ENCODE results near the gene TMEM38A.
A peak's percentile ranks its signal among the peaks of the same experiment; 100 is the strongest.

The TMEM38A gene

GRCh38 chr19:16659832-16660708 is 869 bp upstream of the TMEM38A start, which contains the start of gene SMIM7:
SMIM7 (minus strand) TSS chr19:16660144; CDS start chr19:16660110, 34 bp downstream.
- Histone ChIP-seq H3K27ac (ENCODE audit: extremely low read depth, low read depth, low read length) (peak within 1 kb of the TSS; percentile 55; the same call in 1 of the 2 replicates), H3K9me3 (ENCODE audit: control insufficient read depth, insufficient read depth, low read depth, low read length) (no peaks in the 10 kb centered on the region), H3K4me1 (ENCODE audit: control insufficient read depth, insufficient read depth, low read length) (no peaks in the 10 kb centered on the region), H3K4me3 (ENCODE audit: low read depth, low read length) (peak within 1 kb of the TSS; percentile 99), H3K36me3 (ENCODE audit: control insufficient read depth in 2 of 2, insufficient read depth in 1 of 2, low read length in 2 of 2) (peaks cover 4 to 36% of the 10 kb centered on the region in 2 experiments; a peak in 2 of 3 replicates)
- CTCF ChIA-PET, result interaction anchor here (0.7 kb wide), 1 partner anchor 102 kb away, joined by 4 read pairs; no protein-coding TSS in a partner anchor
- POLR2A ChIA-PET, result interaction anchor here (0.6 to 2.6 kb wide), 12 partner anchors 11 to 1911 kb away, joined by 3 to 12 read pairs (median 4); partner anchors contain the start of genes MED26, SLC35E1 and UBA52
- TF ChIP-seq, protein P1, sequence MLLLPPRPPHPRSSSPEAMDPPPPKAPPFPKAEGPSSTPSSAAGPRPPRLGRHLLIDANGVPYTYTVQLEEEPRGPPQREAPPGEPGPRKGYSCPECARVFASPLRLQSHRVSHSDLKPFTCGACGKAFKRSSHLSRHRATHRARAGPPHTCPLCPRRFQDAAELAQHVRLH (tag by site-specific recombination; IDR thresholded peaks at IDR 0.05), result peak; percentile 74
- no peak for TF ChIP-seq ZNF521 (tag by site-specific recombination; IDR thresholded peaks at IDR 0.05)
- TF ChIP-seq, protein P2, sequence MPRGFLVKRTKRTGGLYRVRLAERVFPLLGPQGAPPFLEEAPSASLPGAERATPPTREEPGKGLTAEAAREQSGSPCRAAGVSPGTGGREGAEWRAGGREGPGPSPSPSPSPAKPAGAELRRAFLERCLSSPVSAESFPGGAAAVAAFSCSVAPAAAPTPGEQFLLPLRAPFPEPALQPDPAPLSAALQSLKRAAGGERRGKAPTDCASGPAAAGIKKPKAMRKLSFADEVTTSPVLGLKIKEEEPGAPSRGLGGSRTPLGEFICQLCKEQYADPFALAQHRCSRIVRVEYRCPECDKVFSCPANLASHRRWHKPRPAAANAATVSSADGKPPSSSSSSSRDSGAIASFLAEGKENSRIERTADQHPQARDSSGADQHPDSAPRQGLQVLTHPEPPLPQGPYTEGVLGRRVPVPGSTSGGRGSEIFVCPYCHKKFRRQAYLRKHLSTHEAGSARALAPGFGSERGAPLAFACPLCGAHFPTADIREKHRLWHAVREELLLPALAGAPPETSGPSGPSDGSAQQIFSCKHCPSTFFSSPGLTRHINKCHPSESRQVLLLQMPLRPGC (tag by site-specific recombination; IDR thresholded peaks at IDR 0.05), result peak; percentile 47; the same call in 1 of the 2 replicates
- peak; percentile 51; the same call in 1 of the 2 replicates for TF ChIP-seq PRDM4 (tag by site-specific recombination; IDR thresholded peaks at IDR 0.05)
- no peak for TF ChIP-seq ZNF174 (tag by site-specific recombination; IDR thresholded peaks at IDR 0.05)
- no peak for TF ChIP-seq ZNF777 (tag by site-specific recombination; IDR thresholded peaks at IDR 0.05; ENCODE audit: borderline replicate concordance)
- TF ChIP-seq, protein P3, sequence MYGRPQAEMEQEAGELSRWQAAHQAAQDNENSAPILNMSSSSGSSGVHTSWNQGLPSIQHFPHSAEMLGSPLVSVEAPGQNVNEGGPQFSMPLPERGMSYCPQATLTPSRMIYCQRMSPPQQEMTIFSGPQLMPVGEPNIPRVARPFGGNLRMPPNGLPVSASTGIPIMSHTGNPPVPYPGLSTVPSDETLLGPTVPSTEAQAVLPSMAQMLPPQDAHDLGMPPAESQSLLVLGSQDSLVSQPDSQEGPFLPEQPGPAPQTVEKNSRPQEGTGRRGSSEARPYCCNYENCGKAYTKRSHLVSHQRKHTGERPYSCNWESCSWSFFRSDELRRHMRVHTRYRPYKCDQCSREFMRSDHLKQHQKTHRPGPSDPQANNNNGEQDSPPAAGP (tag by site-specific recombination; IDR thresholded peaks at IDR 0.05), result peak; percentile 45; the same call in 1 of the 2 replicates
- TF ChIP-seq ZNF140 (tag by site-specific recombination; IDR thresholded peaks at IDR 0.05), result peak; percentile 100
- TF ChIP-seq ZBTB10 (tag by site-specific recombination; IDR thresholded peaks at IDR 0.05), result peak; percentile 100
- peak; percentile 91 for TF ChIP-seq ZXDB (tag by site-specific recombination; IDR thresholded peaks at IDR 0.05)
- peak; percentile 94 for TF ChIP-seq GLIS1 (tag by site-specific recombination; IDR thresholded peaks at IDR 0.05)
- TF ChIP-seq, protein P4, sequence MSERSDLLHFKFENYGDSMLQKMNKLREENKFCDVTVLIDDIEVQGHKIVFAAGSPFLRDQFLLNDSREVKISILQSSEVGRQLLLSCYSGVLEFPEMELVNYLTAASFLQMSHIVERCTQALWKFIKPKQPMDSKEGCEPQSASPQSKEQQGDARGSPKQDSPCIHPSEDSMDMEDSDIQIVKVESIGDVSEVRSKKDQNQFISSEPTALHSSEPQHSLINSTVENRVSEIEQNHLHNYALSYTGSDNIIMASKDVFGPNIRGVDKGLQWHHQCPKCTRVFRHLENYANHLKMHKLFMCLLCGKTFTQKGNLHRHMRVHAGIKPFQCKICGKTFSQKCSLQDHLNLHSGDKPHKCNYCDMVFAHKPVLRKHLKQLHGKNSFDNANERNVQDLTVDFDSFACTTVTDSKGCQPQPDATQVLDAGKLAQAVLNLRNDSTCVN (tag by site-specific recombination; optimal IDR thresholded peaks at IDR 0.05), result peak; percentile 79
- TF ChIP-seq ZNF530 (tag by site-specific recombination; IDR thresholded peaks at IDR 0.05; ENCODE audit: low read depth), result no peak
- peak; percentile 95 for TF ChIP-seq ELK4 (IDR thresholded peaks at IDR 0.05; ENCODE audit: borderline replicate concordance, low read depth, low read length)
- TF ChIP-seq, protein P5, sequence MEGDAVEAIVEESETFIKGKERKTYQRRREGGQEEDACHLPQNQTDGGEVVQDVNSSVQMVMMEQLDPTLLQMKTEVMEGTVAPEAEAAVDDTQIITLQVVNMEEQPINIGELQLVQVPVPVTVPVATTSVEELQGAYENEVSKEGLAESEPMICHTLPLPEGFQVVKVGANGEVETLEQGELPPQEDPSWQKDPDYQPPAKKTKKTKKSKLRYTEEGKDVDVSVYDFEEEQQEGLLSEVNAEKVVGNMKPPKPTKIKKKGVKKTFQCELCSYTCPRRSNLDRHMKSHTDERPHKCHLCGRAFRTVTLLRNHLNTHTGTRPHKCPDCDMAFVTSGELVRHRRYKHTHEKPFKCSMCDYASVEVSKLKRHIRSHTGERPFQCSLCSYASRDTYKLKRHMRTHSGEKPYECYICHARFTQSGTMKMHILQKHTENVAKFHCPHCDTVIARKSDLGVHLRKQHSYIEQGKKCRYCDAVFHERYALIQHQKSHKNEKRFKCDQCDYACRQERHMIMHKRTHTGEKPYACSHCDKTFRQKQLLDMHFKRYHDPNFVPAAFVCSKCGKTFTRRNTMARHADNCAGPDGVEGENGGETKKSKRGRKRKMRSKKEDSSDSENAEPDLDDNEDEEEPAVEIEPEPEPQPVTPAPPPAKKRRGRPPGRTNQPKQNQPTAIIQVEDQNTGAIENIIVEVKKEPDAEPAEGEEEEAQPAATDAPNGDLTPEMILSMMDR (tag by site-specific recombination; IDR thresholded peaks at IDR 0.05), result peak; percentile 82; the same call in 1 of the 2 replicates
- TF ChIP-seq PRDM10 (tag by site-specific recombination; IDR thresholded peaks at IDR 0.05), result peak; percentile 83
- TF ChIP-seq SP3 (tag by site-specific recombination; IDR thresholded peaks at IDR 0.05), result peak; percentile 96

Measured in HEK293 (cell line).